ENCODE measurements around the gene ADAM22. TPM values are rescaled to one million over a fixed set of nuclear protein-coding genes. Genes with fewer than 3 reads are reported as not detected.

The ADAM22 gene
- total and polyA plus RNA-seq, 2 donors (not counting 1 experiment from before 2014, with no cell fraction given): 0.30 to 1.8 TPM

DNA sequence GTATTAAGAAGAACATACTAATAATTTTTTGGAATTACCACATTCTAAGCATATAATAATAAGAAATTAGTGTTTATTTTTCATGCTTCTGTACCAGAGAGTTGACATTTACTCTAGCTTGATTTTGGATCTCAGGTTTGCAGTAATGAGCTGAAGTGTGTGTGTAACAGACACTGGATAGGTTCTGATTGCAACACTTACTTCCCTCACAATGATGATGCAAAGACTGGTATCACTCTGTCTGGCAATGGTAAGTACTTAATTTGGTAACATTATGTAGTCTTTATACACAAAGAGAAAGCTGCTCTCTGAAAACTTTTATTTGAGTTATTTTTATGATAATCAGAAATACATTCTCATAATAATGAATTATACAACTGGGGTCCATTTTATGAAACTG is 231.6 kb downstream of the ADAM22 start:
- Histone ChIP-seq H3K9me3 (ENCODE audit: control extremely low read depth in 1 of 3, control insufficient read depth in 2 of 3, insufficient read depth in 1 of 3, low read length in 2 of 3) (no peaks in the 10 kb centered on the region), H3K4me2 (replicated peaks; ENCODE audit: low read depth, low read length, poor library complexity, severe bottlenecking) (no peak overlapping the region), H3K36me3 (replicated peaks in 1 of 2; ENCODE audit: control extremely low read depth in 1 of 2, control insufficient read depth in 1 of 2, extremely low read depth in 1 of 2, insufficient read depth in 2 of 2, low read length in 1 of 2) (no peaks in the 10 kb centered on the region), H3K27me3 (replicated peaks in 1 of 4; ENCODE audit: control extremely low read depth in 1 of 4, control insufficient read depth in 3 of 4, insufficient read depth in 4 of 4, low read length in 3 of 4) (no peaks in the 10 kb centered on the region), H4K20me1 (ENCODE audit: control insufficient read depth, insufficient read depth, low read length, poor library complexity, severe bottlenecking) (no peaks in the 10 kb centered on the region), H3K4me1 (ENCODE audit: control insufficient read depth in 2 of 2, insufficient read depth in 2 of 2, low read length in 2 of 2) (no peaks in the 10 kb centered on the region), H3K9ac (ENCODE audit: low read length) (no peak overlapping the region), H3K4me3 (ENCODE audit: control extremely low read depth in 1 of 5, extremely low read depth in 1 of 5, insufficient read depth in 1 of 5, low read depth in 2 of 5, low read length in 4 of 5) (no peak overlapping the region), H3K79me2 (ENCODE audit: control insufficient read depth, insufficient read depth, low read length) (no peaks in the 10 kb centered on the region), H3K27ac (ENCODE audit: low read length in 2 of 2) (no peak overlapping the region), H2AFZ (ENCODE audit: insufficient read depth, low read depth, low read length, poor library complexity, severe bottlenecking) (no peak overlapping the region)
- no peak for ATAC-seq (ENCODE audit: low read depth)
- POLR2A ChIA-PET: no interaction called here
- TF ChIP-seq, protein P1, sequence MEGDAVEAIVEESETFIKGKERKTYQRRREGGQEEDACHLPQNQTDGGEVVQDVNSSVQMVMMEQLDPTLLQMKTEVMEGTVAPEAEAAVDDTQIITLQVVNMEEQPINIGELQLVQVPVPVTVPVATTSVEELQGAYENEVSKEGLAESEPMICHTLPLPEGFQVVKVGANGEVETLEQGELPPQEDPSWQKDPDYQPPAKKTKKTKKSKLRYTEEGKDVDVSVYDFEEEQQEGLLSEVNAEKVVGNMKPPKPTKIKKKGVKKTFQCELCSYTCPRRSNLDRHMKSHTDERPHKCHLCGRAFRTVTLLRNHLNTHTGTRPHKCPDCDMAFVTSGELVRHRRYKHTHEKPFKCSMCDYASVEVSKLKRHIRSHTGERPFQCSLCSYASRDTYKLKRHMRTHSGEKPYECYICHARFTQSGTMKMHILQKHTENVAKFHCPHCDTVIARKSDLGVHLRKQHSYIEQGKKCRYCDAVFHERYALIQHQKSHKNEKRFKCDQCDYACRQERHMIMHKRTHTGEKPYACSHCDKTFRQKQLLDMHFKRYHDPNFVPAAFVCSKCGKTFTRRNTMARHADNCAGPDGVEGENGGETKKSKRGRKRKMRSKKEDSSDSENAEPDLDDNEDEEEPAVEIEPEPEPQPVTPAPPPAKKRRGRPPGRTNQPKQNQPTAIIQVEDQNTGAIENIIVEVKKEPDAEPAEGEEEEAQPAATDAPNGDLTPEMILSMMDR (IDR thresholded peaks at IDR 0.05): no peak
- no peak for TF ChIP-seq EZH2 (IDR thresholded peaks at IDR 0.05; ENCODE audit: borderline replicate concordance, insufficient read depth, low read depth, low read length, poor library complexity, severe bottlenecking)
- Mint-ChIP-seq H3K27ac (no peak overlapping the region), H3K27me3 (no peaks in the 10 kb centered on the region), H3K9me3 (ENCODE audit: insufficient read depth) (no peaks in the 10 kb centered on the region), H3K4me3 (no peak overlapping the region), H3K4me1 (no peaks in the 10 kb centered on the region)
- CTCF ChIA-PET: no interaction called here
- intact Hi-C loops (cut with micrococcal nuclease): no loop called here
- DNase-seq: no peak

DNA sequence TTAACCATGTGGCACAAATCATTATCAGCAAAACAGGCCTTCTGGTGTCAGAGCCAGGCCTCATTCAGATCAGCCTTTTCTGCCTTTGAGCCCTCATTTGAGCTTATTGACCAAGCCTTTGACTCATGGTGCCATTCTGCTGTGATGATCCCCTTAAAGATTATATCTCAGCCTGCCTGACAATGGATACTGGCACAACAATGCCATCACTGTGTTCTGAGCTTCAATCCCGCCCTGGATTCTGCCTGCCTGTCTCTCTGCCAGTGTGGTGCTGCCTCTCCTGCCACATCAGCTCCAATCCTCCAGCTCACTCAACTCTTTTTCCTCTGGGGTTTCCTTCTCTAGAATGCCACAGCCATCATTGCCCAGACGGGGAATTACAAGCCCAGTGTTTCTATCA is 233.2 kb downstream of the ADAM22 start:
- Histone ChIP-seq H3K36me3 (replicated peaks in 1 of 2; ENCODE audit: control extremely low read depth in 1 of 2, control insufficient read depth in 1 of 2, extremely low read depth in 1 of 2, insufficient read depth in 2 of 2, low read length in 1 of 2) (no peaks in the 10 kb centered on the region), H3K4me1 (ENCODE audit: control insufficient read depth in 2 of 2, insufficient read depth in 2 of 2, low read length in 2 of 2) (no peaks in the 10 kb centered on the region), H4K20me1 (ENCODE audit: control insufficient read depth, insufficient read depth, low read length, poor library complexity, severe bottlenecking) (no peaks in the 10 kb centered on the region), H3K9me3 (ENCODE audit: control extremely low read depth in 1 of 3, control insufficient read depth in 2 of 3, insufficient read depth in 1 of 3, low read length in 2 of 3) (no peaks in the 10 kb centered on the region), H3K79me2 (ENCODE audit: control insufficient read depth, insufficient read depth, low read length) (no peaks in the 10 kb centered on the region), H3K27ac (ENCODE audit: low read length in 2 of 2) (no peak overlapping the region), H3K9ac (ENCODE audit: low read length) (no peak overlapping the region), H3K27me3 (replicated peaks in 1 of 4; ENCODE audit: control extremely low read depth in 1 of 4, control insufficient read depth in 3 of 4, insufficient read depth in 4 of 4, low read length in 3 of 4) (no peaks in the 10 kb centered on the region), H3K4me2 (replicated peaks; ENCODE audit: low read depth, low read length, poor library complexity, severe bottlenecking) (no peak overlapping the region), H3K4me3 (ENCODE audit: control extremely low read depth in 1 of 5, extremely low read depth in 1 of 5, insufficient read depth in 1 of 5, low read depth in 2 of 5, low read length in 4 of 5) (no peak overlapping the region), H2AFZ (ENCODE audit: insufficient read depth, low read depth, low read length, poor library complexity, severe bottlenecking) (no peak overlapping the region)
- ChIA-PET CTCF (no interaction called here), POLR2A (interaction anchor here (0.6 kb wide), 1 partner anchor 24 kb away, joined by 3 read pairs; no protein-coding TSS in a partner anchor)
- TF ChIP-seq, protein P1 (IDR thresholded peaks at IDR 0.05): no peak
- no peak for TF ChIP-seq EZH2 (IDR thresholded peaks at IDR 0.05; ENCODE audit: borderline replicate concordance, insufficient read depth, low read depth, low read length, poor library complexity, severe bottlenecking)
- Mint-ChIP-seq H3K4me3 (no peak overlapping the region), H3K9me3 (ENCODE audit: insufficient read depth) (no peaks in the 10 kb centered on the region), H3K27me3 (no peaks in the 10 kb centered on the region), H3K4me1 (no peaks in the 10 kb centered on the region), H3K27ac (no peak overlapping the region)
- WGBS (ENCODE audit: insufficient coverage): 95% methylated on average over 2 of the region's 2 CpGs
- no peak for DNase-seq
- no peak for ATAC-seq (ENCODE audit: low read depth)
- intact Hi-C loops (cut with micrococcal nuclease): no loop called here
